H1 (cell line): ENCODE data around the gene UGT1A3. TPM values are rescaled to one million over a fixed set of nuclear protein-coding genes. Genes with fewer than 3 reads are reported as not detected.

ENCODE experiments used
- CTCF ChIA-PET: fragments of 300-600 bp; sonication (Branson Sonifier 250); formaldehyde crosslinking; loops from one replicate; lab custom pipeline; 2021; ENCODE audit not compliant: partially characterized antibody; lab: Charles Lee
- POLR2A ChIA-PET: fragments of 300-600 bp; sonication (Branson Sonifier 250); formaldehyde crosslinking; loops from one replicate; lab custom pipeline; 2021; ENCODE audit warnings: inconsistent platforms; ENCODE audit not compliant: partially characterized antibody; lab: Charles Lee
- DNase-seq, 2 experiments: peaks; one replicate each; pipeline versions ENCODE4 v3.0.0 to v3.0.0-alpha.2; 2010 to 2022; ENCODE audit warnings: low spot score in 2 of 2, low read depth in 1 of 2, mixed read lengths in 1 of 2
- FAIRE-seq: peaks from 2 replicates; lab custom pipeline; 2011; peaks lifted over from hg19 to GRCh38; lab: Jason Lieb, UNC
- H2AFZ ChIP-seq: 2 replicates; pipeline ENCODE4 v1.8.1; 2012; ENCODE audit warnings: low read length, inconsistent platforms
- H2AK5ac ChIP-seq: 2 replicates; pipeline ENCODE4 v1.6.1; 2013; ENCODE audit warnings: low read depth, low read length
- H2BK120ac ChIP-seq: replicated peaks from 2 replicates; pipeline ENCODE3; 2013; ENCODE audit warnings: low read depth, low read length, inconsistent platforms
- H2BK12ac ChIP-seq: 2 replicates; pipeline ENCODE4 v1.6.1; 2013; ENCODE audit warnings: low read depth, low read length
- H2BK15ac ChIP-seq: 2 replicates; pipeline ENCODE4 v1.6.1; 2013; ENCODE audit warnings: low read length
- H2BK20ac ChIP-seq: 2 replicates; pipeline ENCODE4 v1.6.1; 2013; ENCODE audit warnings: low read length
- H2BK5ac ChIP-seq: 2 replicates; pipeline ENCODE4 v1.6.1; 2013; ENCODE audit warnings: low read depth, low read length
- H3K14ac ChIP-seq: 2 replicates; pipeline ENCODE4 v1.6.1; 2013; ENCODE audit warnings: inconsistent platforms; ENCODE audit not compliant: insufficient read length
- H3K18ac ChIP-seq: 2 replicates; pipeline ENCODE4 v1.6.1; 2013; ENCODE audit warnings: low read length; ENCODE audit errors: extremely low read depth
- H3K23ac ChIP-seq: 2 replicates; pipeline ENCODE4 v1.6.1; 2013; ENCODE audit warnings: inconsistent platforms; ENCODE audit not compliant: insufficient read length
- H3K23me2 ChIP-seq: 2 replicates; pipeline ENCODE4 v1.6.1; 2013; ENCODE audit warnings: low read depth, low read length
- H3K27ac ChIP-seq: 2 replicates; pipeline ENCODE4 v1.6.1; 2011; ENCODE audit warnings: low read depth, low read length, inconsistent platforms
- H3K27me3 ChIP-seq, 4 experiments: replicated peaks in 1 of 4; 1 replicate in 1 of 4; 2 replicates in 3 of 4; pipeline versions ENCODE4 v1.6.1 to v1.8.1; 2011 to 2013; ENCODE audit warnings: low read length in 3 of 4, mild to moderate bottlenecking in 3 of 4, inconsistent platforms in 2 of 4, mixed read lengths in 2 of 4, moderate library complexity in 1 of 4; ENCODE audit not compliant: control insufficient read depth in 3 of 4, insufficient read depth in 3 of 4; ENCODE audit errors: extremely low read depth in 1 of 4
- H3K36me3 ChIP-seq, 4 experiments: 2 replicates each; pipeline versions ENCODE4 v1.6.1 to v1.8.1; 2011 to 2013; ENCODE audit warnings: mild to moderate bottlenecking in 4 of 4, low read length in 3 of 4, moderate library complexity in 2 of 4, control low read depth in 1 of 4, inconsistent platforms in 1 of 4; ENCODE audit not compliant: insufficient read depth in 4 of 4, control insufficient read depth in 2 of 4
- H3K4ac ChIP-seq: replicated peaks from 2 replicates; pipeline ENCODE3; 2013; ENCODE audit warnings: low read length, low read depth, mixed read lengths, inconsistent platforms; ENCODE audit not compliant: insufficient read length
- H3K4me1 ChIP-seq, 4 experiments: replicated peaks in 1 of 4; 1 replicate in 1 of 4; 2 replicates in 3 of 4; pipeline versions ENCODE4 v1.6.1 to v1.8.1; 2011 to 2013; ENCODE audit warnings: low read length in 3 of 4, inconsistent platforms in 2 of 4, mixed read lengths in 1 of 4; ENCODE audit not compliant: insufficient read depth in 4 of 4, control insufficient read depth in 3 of 4
- H3K4me2 ChIP-seq, 2 experiments: 2 replicates each; pipeline versions ENCODE4 v1.6.1 to v1.8.1; 2011 to 2013; ENCODE audit warnings: low read depth in 2 of 2, low read length in 2 of 2, control low read depth in 1 of 2, inconsistent platforms in 1 of 2, mild to moderate bottlenecking in 1 of 2; ENCODE audit not compliant: insufficient read depth in 1 of 2
- H3K4me3 ChIP-seq, 4 experiments: fragments of 200-600, 300-600 bp in 1 of 4; sonication (generic), shearing (Covaris generic), sonication (Bioruptor Twin) in 1 of 4; 2 replicates each; pipeline versions ENCODE4 v1.5.1 to v1.8.1; 2011 to 2016; ENCODE audit warnings: low read length in 4 of 4, low read depth in 3 of 4, control low read depth in 2 of 4, inconsistent platforms in 2 of 4, mild to moderate bottlenecking in 2 of 4, mixed read lengths in 1 of 4, moderate library complexity in 1 of 4; ENCODE audit not compliant: insufficient read depth in 2 of 4; ENCODE audit errors: extremely low read depth in 1 of 4
- H3K56ac ChIP-seq: replicated peaks from 2 replicates; pipeline ENCODE3; 2013; ENCODE audit warnings: low read depth, mild to moderate bottlenecking, mixed read lengths, low read length, inconsistent platforms; ENCODE audit not compliant: insufficient read length
- H3K79me1 ChIP-seq: 2 replicates; pipeline ENCODE4 v1.6.1; 2013; ENCODE audit warnings: low read depth, low read length, control low read depth
- H3K79me2 ChIP-seq, 2 experiments: 2 replicates each; pipeline versions ENCODE4 v1.6.1 to v1.8.1; 2012 to 2013; ENCODE audit warnings: low read length in 2 of 2, mild to moderate bottlenecking in 2 of 2, inconsistent platforms in 1 of 2; ENCODE audit not compliant: insufficient read depth in 2 of 2, control insufficient read depth in 1 of 2
- H3K9ac ChIP-seq, 4 experiments: replicated peaks in 1 of 4; 1 replicate in 1 of 4; 2 replicates in 3 of 4; pipeline versions ENCODE4 v1.6.1 to v1.8.1; 2011 to 2013; ENCODE audit warnings: low read depth in 3 of 4, low read length in 3 of 4, control low read depth in 2 of 4, mild to moderate bottlenecking in 2 of 4, moderate library complexity in 2 of 4, inconsistent platforms in 1 of 4; ENCODE audit errors: extremely low read depth in 1 of 4
- H3K9me3 ChIP-seq, 2 experiments: 2 replicates each; pipeline versions ENCODE4 v1.6.1 to v1.8.1; 2012 to 2013; ENCODE audit warnings: mild to moderate bottlenecking in 2 of 2, moderate library complexity in 2 of 2, control low read depth in 1 of 2, inconsistent platforms in 1 of 2, low read depth in 1 of 2, low read length in 1 of 2, mixed read lengths in 1 of 2; ENCODE audit not compliant: insufficient read depth in 2 of 2
- H4K20me1 ChIP-seq, 2 experiments: replicated peaks in 1 of 2; 2 replicates each; pipeline versions ENCODE3 to v1.8.1; 2011 to 2013; ENCODE audit warnings: inconsistent platforms in 2 of 2, low read length in 2 of 2, mild to moderate bottlenecking in 1 of 2; ENCODE audit not compliant: insufficient read depth in 2 of 2, control insufficient read depth in 1 of 2
- H4K5ac ChIP-seq: 2 replicates; pipeline ENCODE4 v1.6.1; 2013; ENCODE audit warnings: low read length, low read depth, mixed read lengths, inconsistent platforms; ENCODE audit not compliant: insufficient read length
- H4K8ac ChIP-seq: 2 replicates; pipeline ENCODE4 v1.8.0; 2013; ENCODE audit warnings: mild to moderate bottlenecking, moderate library complexity, low read length, inconsistent platforms; ENCODE audit not compliant: insufficient read depth; ENCODE audit errors: extremely low read depth
- H4K91ac ChIP-seq: replicated peaks from 2 replicates; pipeline ENCODE3; 2013; ENCODE audit warnings: low read length, mixed read lengths, inconsistent platforms; ENCODE audit not compliant: insufficient read length
- KDM4A ChIP-seq: IDR thresholded peaks from one replicate; pipeline ENCODE4 v1.7.1; 2012; ENCODE audit warnings: low read depth, mild to moderate bottlenecking, moderate library complexity, low read length, inconsistent platforms; ENCODE audit not compliant: severe bottlenecking
- USF2 ChIP-seq: IDR thresholded peaks from 2 replicates; pipeline ENCODE4 v1.6.1; 2011; ENCODE audit warnings: low read length, improper control_type of control experiment
- WGBS, 2 experiments: shearing (Covaris generic) in 1 of 2; methylation state at CpG; one replicate each; pipeline versions ENCODE4 v1.1.6 to v1.1.7; 2013 to 2015; ENCODE audit warnings: low lambda C conversion rate in 2 of 2, mixed read lengths in 2 of 2, inconsistent platforms in 1 of 2, low coverage in 1 of 2, missing lambda C conversion rate in 1 of 2; ENCODE audit not compliant: insufficient replicate concordance in 2 of 2, insufficient coverage in 1 of 2, insufficient read length in 1 of 2; ENCODE audit errors: extremely low coverage in 1 of 2, missing lambda C conversion rate in 1 of 2; 5-methylcytosine and 5-hydroxymethylcytosine counted together
- polyA plus RNA-seq, 7 experiments: library from polyadenylated mRNA; depleted of rRNA in 3 of 7; stranded (reverse) in 5 of 7; unstranded in 2 of 7; fragments of >200 nt in 5 of 7; fragments of 200-250 nt in 2 of 7; gene quantifications; 1 replicate in 5 of 7; 2 replicates in 1 of 7; 4 replicates in 1 of 7; pipeline versions ENCODE4 v1.2.1 to v1.2.3, GENCODE V29; 2011 to 2013; ENCODE audit warnings: missing spikeins in 2 of 7, mixed read lengths in 2 of 7
- total RNA-seq: library from RNA; stranded (reverse); fragmentation: NEBNext Ultra II Directional; extraction: Animal tissue kit (Norgen Biotek cat#: 25700); gene quantifications from 2 replicates; pipeline ENCODE4 v1.2.1, GENCODE V29; 2021

UGT1A3 gene
- total and polyA plus RNA-seq, 2 of the 8 experiments (the other 6 are each of a cell fraction or from before 2014, with no cell fraction given): not detected

DNA sequence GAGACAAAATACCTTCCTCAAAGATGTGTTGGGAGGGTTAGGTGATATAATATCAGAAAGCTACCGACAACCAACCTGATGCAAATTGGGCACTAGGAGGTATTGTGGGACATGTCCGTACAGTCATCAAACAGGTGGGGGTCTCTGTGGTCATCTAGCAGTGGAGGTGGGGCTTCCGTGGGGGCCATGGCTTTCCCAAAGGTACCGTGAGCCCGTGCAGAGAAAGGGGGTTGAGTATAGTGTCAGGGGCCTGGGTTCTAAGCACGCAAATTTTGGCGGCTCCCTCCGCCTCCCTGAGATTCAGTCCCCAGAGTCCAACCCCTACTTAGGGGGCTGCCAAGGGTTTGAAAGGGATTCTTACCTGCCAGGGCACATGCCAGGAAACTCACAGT lies 92.9 kb downstream of the UGT1A3 start:
- TF ChIP-seq KDM4A (no peak), USF2 (no peak)
- ChIA-PET CTCF (interaction anchor here (2.0 kb wide), 1 partner anchor 373 kb away, joined by 6 read pairs; no protein-coding TSS in a partner anchor), POLR2A (no interaction called here)
- Histone ChIP-seq H3K18ac (no peak overlapping the region), H3K23ac (no peak overlapping the region), H3K4ac (no peak overlapping the region), H3K9me3 (no peaks in the 10 kb centered on the region), H3K27me3 (no peaks in the 10 kb centered on the region), H3K56ac (no peak overlapping the region), H3K4me1 (no peaks in the 10 kb centered on the region), H4K8ac (no peak overlapping the region), H4K5ac (no peak overlapping the region), H4K20me1 (no peaks in the 10 kb centered on the region), H2BK20ac (no peak overlapping the region), H3K79me1 (no peaks in the 10 kb centered on the region), H2BK5ac (no peak overlapping the region), H2AFZ (no peak overlapping the region), H3K4me2 (no peak overlapping the region), H2AK5ac (no peak overlapping the region), H2BK15ac (no peak overlapping the region), H3K36me3 (no peaks in the 10 kb centered on the region), H3K4me3 (no peak overlapping the region), H3K27ac (no peak overlapping the region), H3K9ac (no peak overlapping the region), H3K14ac (no peak overlapping the region), H3K23me2 (no peaks in the 10 kb centered on the region), H2BK120ac (no peak overlapping the region), H4K91ac (no peak overlapping the region), H3K79me2 (no peaks in the 10 kb centered on the region), H2BK12ac (no peak overlapping the region)
- WGBS, 2 experiments: 95% methylated on average over 8 of the region's 8 CpGs; no CpG with 5 or more reads in 1 of the 2 experiments
- FAIRE-seq (no peak), DNase-seq (no peak)
